OCI-M1 (cell line): Measurements from ENCODE around the gene IL9.
"Not testable (repeated sequence)": the region's sequence is repeated elsewhere in the genome, so short reads cannot be mapped to it uniquely, and the experiment has no call there.

Experiments
- DNase-seq: peaks from one replicate; lab custom pipeline; 2025; lab: John Stamatoyannopoulos, UW

The IL9 gene

GRCh38 chr5:135868681-135869080 is 27.0 kb downstream of the IL9 start:
- no peak for DNase-seq

DNA sequence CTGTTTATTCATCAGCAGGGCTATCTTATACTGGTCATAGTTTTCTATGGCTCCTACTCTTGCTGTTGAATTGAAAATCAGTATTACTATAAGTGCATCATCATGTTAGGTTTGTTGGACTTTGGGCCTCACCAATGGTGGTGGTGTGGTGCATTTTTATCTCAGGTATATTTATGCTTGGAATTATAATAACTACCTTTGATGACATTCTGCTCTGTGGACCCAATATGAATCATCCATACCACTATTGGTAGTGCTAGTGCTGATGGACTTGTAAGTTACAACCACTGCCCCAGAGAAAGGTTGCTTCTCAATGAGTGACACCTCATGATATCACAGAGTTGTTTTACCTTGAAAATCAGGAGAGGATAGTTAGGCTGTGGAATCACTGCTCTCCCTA is 28.0 kb downstream of the IL9 start:
- DNase-seq: no peak

- no peak for DNase-seq
Measured at GRCh38 chr5:135866016-135866415, 29.6 kb downstream of the IL9 start.

DNA sequence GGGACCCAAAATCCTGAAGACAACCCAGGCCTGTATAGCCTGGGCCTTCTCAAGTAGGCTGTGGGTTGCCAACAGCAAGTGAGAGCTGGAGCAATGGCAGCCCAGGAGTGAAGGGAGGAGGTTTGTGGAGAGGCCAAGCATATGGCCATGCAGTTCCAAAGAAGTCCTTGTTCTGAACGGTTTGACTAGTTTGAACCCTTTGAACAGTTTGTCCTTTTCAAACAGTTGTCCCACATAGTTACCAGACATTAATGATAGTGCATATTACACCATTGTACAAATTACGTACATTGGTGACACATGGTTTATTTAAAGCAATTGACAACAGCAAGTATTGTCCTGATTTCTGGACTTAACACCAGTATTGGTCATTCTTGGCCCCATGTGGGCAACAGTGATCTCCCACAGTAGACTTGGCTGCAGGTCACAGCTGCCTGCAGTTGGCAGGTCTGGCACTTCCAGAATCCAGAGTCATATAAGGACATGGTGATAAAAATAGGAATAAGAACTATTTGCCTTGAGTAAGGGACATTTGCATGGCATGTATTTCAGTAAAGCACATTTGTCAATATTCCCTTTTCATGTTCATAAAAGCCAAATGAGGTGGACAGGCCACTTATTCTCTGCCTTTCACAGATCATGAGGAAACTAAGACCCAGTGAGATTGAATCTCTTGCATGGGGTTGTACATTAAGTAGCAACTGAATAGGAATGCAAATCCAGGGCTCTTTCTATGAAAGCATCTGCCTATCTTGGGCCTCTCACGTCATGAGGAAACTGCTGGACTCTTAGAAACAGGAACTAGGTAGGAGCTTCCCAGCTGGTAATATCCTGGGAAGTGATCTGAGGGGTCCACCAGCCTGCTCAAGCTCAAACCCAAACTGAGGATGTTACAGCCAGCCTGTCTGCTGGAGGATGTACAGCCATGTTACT is 30.9 kb downstream of the IL9 start:
- no peak for DNase-seq

GRCh38 chr5:135862744-135863143 is 32.9 kb downstream of the IL9 start:
- no peak for DNase-seq

- DNase-seq: no peak
Measured at GRCh38 chr5:135862086-135862485, 33.6 kb downstream of the IL9 start.

DNA sequence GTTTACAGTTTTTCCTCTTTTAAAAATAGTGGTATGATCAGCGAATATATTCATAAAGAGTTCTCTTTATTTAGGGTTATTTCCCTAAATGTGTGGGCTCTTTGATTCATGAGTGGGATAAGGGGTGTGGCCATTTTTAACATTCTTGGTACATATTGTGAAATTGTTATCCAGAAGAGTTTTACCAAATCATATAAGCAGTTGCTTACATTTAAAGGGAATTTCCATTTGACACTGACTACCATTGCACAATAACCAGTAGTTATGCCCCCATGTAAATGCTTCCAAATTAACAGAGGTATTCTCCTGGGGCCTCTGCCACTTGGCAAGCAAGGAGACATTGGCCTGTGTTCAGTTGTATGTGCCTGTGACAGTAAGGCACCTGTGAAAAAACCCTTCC is 34.0 kb downstream of the IL9 start:
- no peak for DNase-seq

GRCh38 chr5:135859641-135860040 is 36.0 kb downstream of the IL9 start:
- no peak for DNase-seq

DNA sequence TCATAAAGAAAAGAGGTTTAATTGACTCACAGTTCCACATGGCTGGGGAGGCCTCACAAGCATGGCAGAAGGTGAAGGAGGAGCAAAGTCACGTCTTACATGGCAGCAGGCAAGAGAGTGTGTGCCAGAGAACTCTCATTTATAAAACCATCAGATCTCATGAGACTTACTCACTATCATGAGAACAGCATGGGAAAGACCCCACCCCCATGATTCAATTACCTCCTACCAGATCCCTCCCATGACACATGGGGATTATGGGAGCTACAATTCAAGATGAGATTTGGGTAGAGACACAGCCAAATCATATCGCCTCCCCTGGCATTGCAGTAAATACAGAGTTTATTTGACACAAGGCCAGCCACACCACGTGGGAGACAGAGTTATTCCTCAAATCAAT is 36.5 kb downstream of the IL9 start:
- not testable (repeated sequence) for DNase-seq

DNA sequence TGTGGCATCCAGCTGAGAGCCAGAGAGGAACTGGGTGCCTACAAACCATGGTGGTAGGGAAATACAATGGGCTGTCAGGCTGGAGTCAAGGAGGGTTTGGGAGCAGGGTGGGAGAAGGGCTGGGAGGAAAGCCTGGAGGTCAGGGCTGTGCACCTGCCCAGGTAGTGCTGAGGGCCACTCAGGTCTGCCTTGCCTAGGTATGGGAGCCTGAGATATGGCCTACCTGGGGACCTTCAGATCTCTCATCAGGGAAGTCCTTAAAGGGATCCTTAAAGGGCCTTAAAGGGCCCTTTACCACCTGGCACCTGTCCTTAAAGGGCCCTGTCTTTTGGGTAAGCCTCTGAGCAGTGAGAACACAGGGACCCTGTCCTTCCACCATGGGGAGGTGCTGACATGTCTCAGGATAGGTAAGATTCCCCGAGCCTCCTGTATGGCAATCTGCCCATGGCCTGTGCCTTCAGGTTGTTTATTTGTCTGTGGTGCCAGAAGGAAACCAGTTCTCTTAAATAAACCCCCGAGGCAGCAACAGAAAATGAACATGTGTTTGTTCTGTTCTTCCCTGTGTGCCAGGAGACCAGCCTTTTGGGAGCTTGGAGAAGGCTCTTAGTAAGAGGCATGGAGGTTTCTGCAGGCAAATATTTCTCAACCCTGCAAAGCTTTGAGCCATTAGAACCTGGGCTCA is 37.9 kb downstream of the IL9 start:
- DNase-seq: no peak

- no peak for DNase-seq
Measured at GRCh38 chr5:135851915-135852845, 43.5 kb downstream of the IL9 start.

- DNase-seq: no peak
Measured at GRCh38 chr5:135851186-135851914, 44.3 kb downstream of the IL9 start.

DNA sequence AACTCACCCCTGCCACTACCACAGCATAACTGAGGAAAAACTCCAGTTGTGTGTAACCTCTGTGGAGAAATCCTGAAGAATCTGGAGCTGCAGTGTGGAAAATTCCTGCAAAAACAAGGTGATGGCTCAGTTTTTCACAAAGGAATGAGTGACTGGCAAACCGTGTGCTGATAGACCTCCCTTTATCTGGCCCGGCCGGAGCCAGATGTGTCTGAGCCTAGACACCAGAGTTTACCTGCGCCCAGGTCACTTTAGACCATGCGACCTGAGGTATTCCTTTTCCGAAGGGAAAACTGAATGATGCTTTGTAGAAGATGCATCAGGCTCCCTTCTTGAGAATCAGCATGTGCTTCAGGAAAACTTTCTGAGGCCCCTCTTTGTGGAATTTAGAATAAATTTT is 45.0 kb downstream of the IL9 start:
- no peak for DNase-seq

DNA sequence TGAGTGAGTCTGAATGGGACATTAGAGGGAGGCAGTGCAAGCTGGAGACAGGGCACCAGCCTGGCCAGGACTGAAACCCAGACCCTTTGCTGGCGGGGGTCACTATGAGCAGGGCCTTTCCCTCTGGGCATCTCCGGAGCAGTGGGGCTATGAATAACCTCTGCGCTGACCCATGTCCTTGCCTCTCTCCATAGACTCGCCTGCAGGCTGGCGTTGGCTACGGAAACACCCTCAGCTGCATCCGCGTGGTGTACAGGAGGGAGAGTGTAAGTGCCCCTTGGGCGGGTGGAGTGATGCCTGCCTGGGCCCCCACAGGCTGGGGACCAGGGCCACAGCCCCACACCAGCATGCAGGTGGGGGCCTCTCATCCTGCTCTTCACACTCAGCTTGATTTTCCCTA is 45.4 kb downstream of the IL9 start:
- DNase-seq: no peak

DNA sequence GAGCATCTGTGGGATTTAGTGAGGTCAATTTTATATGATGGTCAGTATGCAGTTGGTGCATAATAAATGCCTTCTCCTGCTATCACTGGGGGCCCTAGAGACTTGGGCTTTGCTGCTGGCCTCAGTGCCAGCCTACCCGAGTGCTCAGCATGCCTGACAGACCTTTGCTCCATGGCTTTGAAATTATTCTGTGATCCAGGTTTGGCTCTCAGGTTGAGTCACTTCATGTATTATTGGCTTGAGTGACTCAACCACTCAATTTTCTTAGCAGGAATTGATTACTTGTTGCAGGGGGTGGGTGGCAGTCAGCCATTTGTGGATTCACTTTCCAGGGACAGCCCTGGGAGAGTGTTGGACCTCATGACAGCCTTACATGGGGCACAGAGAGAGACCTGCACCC is 47.7 kb downstream of the IL9 start:
- DNase-seq: no peak

GRCh38 chr5:135846311-135846710 is 49.3 kb downstream of the IL9 start:
- DNase-seq: no peak

GRCh38 chr5:135843571-135844337 is 51.9 kb downstream of the IL9 start:
- no peak for DNase-seq

GRCh38 chr5:135842737-135843136 is 52.9 kb downstream of the IL9 start:
- DNase-seq: no peak
